Common myeloid progenitor, CD34-positive (primary cell): ENCODE measurements around the gene RNF40.

Experiments used
- CTCF ChIA-PET: fragments of 350-600 bp; sonication (Branson Sonifier 250); formaldehyde crosslinking; loops from one replicate; lab custom pipeline; 2021; ENCODE audit warnings: antibody characterized with exemption; lab: Charles Lee
- POLR2A ChIA-PET: fragments of 350-600 bp; sonication (Branson Sonifier 250); formaldehyde crosslinking; loops from one replicate; lab custom pipeline; 2021; ENCODE audit warnings: antibody characterized with exemption; lab: Charles Lee
- DNase-seq, 3 donors: peaks; one replicate each; pipeline versions ENCODE4 v3.0.0 to v3.0.0-alpha.2; 2013
- H3K27ac ChIP-seq, 2 experiments: 1 replicate in 1 of 2; 2 replicates in 1 of 2; pipeline ENCODE4 v1.7.0; 2013; ENCODE audit warnings: inconsistent platforms in 2 of 2, low read length in 2 of 2, mild to moderate bottlenecking in 2 of 2, low read depth in 1 of 2, moderate library complexity in 1 of 2; ENCODE audit not compliant: severe bottlenecking in 2 of 2, insufficient read depth in 1 of 2, poor library complexity in 1 of 2
- H3K27me3 ChIP-seq, 5 experiments: replicated peaks in 2 of 5; 1 replicate in 3 of 5; 2 replicates in 2 of 5; pipeline versions ENCODE4 v1.6.1 to v1.7.0; 2013; ENCODE audit warnings: low read length in 4 of 5, mild to moderate bottlenecking in 2 of 5, moderate library complexity in 2 of 5, inconsistent platforms in 1 of 5; ENCODE audit not compliant: insufficient read depth in 5 of 5, control insufficient read depth in 4 of 5
- H3K36me3 ChIP-seq, 4 experiments: 1 replicate in 2 of 4; 2 replicates in 2 of 4; pipeline versions ENCODE4 v1.6.1 to v1.7.0; 2013; ENCODE audit warnings: low read length in 3 of 4, control low read depth in 1 of 4, mild to moderate bottlenecking in 1 of 4; ENCODE audit not compliant: control insufficient read depth in 4 of 4, insufficient read depth in 4 of 4
- H3K4me1 ChIP-seq, 4 experiments: 1 replicate in 3 of 4; 2 replicates in 1 of 4; pipeline versions ENCODE4 v1.6.1 to v1.7.1; 2013; ENCODE audit warnings: low read length in 3 of 4, mild to moderate bottlenecking in 3 of 4, control low read depth in 1 of 4, inconsistent platforms in 1 of 4, moderate library complexity in 1 of 4; ENCODE audit not compliant: control insufficient read depth in 4 of 4, insufficient read depth in 4 of 4; ENCODE audit errors: control extremely low read depth in 1 of 4
- H3K4me3 ChIP-seq, 7 experiments: 1 replicate in 4 of 7; 2 replicates in 3 of 7; pipeline versions ENCODE4 v1.5.1 to v1.7.0; 2013; ENCODE audit warnings: mild to moderate bottlenecking in 7 of 7, low read length in 6 of 7, moderate library complexity in 6 of 7, inconsistent platforms in 2 of 7, low read depth in 2 of 7, control low read depth in 1 of 7; ENCODE audit not compliant: insufficient read depth in 4 of 7, control insufficient read depth in 1 of 7; ENCODE audit errors: extremely low read depth in 1 of 7
- H3K9me3 ChIP-seq, 5 experiments: 1 replicate in 4 of 5; 2 replicates in 1 of 5; pipeline versions ENCODE4 v1.6.1 to v1.7.1; 2013; ENCODE audit warnings: low read length in 4 of 5, mild to moderate bottlenecking in 2 of 5, inconsistent platforms in 1 of 5, low read depth in 1 of 5, moderate library complexity in 1 of 5; ENCODE audit not compliant: control insufficient read depth in 4 of 5, insufficient read depth in 2 of 5; ENCODE audit errors: control extremely low read depth in 1 of 5
- WGBS: methylation state at CpG from one replicate; pipeline ENCODE4 v1.1.5; 2013; ENCODE audit not compliant: insufficient coverage; 5-methylcytosine and 5-hydroxymethylcytosine counted together

RNF40 gene

GRCh38 chr16:30747331-30747730, 14.8 kb upstream of the RNF40 start:
- ChIA-PET CTCF (interaction anchor here (0.7 to 1.5 kb wide), 13 partner anchors 10 to 206 kb away, joined by 3 to 5 read pairs (median 3); partner anchors contain the start of gene CTF1), POLR2A (interaction anchor here (0.9 to 1.7 kb wide), 3 partner anchors 11 to 58 kb away, joined by 3 to 7 read pairs (median 6); no protein-coding TSS in a partner anchor)
- Histone ChIP-seq H3K36me3 (peaks cover 9 to 45% (median 21%) of the 10 kb centered on the region in 4 experiments), H3K9me3 (no peaks in the 10 kb centered on the region), H3K27ac (peak overlapping the region; percentile 51 to 82), H3K27me3 (no peaks in the 10 kb centered on the region), H3K4me3 (peak overlapping the region in 6 of 7 experiments; percentile 52 to 87 (median 80)), H3K4me1 (peaks cover 3 to 13% (median 6%) of the 10 kb centered on the region in 4 experiments)
- no peak for DNase-seq
- 79% methylated on average over 3 of the region's 3 CpGs for WGBS

- peak within 1 kb of the TSS; percentile 52 to 87 (median 80) for H3K4me3 ChIP-seq
- no peaks in the 10 kb centered on the region for H3K27me3 ChIP-seq
- 3% methylated on average over 59 of the region's 60 CpGs for WGBS
- no peaks in the 10 kb centered on the region for H3K9me3 ChIP-seq
- CTCF ChIA-PET: interaction anchor here (0.7 to 1.5 kb wide), 14 partner anchors 10 to 206 kb away, joined by 3 to 5 read pairs (median 3); partner anchors contain the start of gene CTF1
- peaks cover 9 to 50% (median 25%) of the 10 kb centered on the region in 4 experiments for H3K36me3 ChIP-seq
- peak within 1 kb of the TSS; percentile 51 to 82 for H3K27ac ChIP-seq
- POLR2A ChIA-PET: interaction anchor here (0.6 to 1.7 kb wide), 6 partner anchors 11 to 237 kb away, joined by 3 to 7 read pairs (median 4); partner anchors contain the start of gene HSD3B7
- H3K4me1 ChIP-seq: peaks cover 3 to 13% (median 6%) of the 10 kb centered on the region in 4 experiments
- peak; percentile 98 to 99 (median 99) for DNase-seq
Observed at GRCh38 chr16:30747799-30748633, 14.1 kb upstream of the RNF40 start, which contains the start of gene PHKG2. TSS of gene PHKG2 (plus strand) at chr16:30748425. CDS start at chr16:30748821, 396 bp downstream.

GRCh38 chr16:30748634-30749445, 13.3 kb upstream of the RNF40 start:
- CTCF ChIA-PET: interaction anchor here (0.8 to 1.5 kb wide), 3 partner anchors 9 to 14 kb away, joined by 3 read pairs; no protein-coding TSS in a partner anchor

GRCh38 chr16:30750201-30750600, 11.9 kb upstream of the RNF40 start:
- CTCF ChIA-PET: interaction anchor here (0.9 to 1.6 kb wide), 4 partner anchors 9 to 27 kb away, joined by 3 to 4 read pairs (median 4); no protein-coding TSS in a partner anchor
- Histone ChIP-seq H3K27me3 (no peaks in the 10 kb centered on the region), H3K4me1 (peaks cover 3 to 13% (median 6%) of the 10 kb centered on the region in 4 experiments), H3K36me3 (peaks cover 10 to 50% (median 34%) of the 10 kb centered on the region in 4 experiments), H3K4me3 (no peak overlapping the region), H3K9me3 (no peaks in the 10 kb centered on the region), H3K27ac (no peak overlapping the region)
- no peak for DNase-seq
- POLR2A ChIA-PET: no interaction called here
- WGBS: 95% methylated on average over 4 of the region's 4 CpGs

More at GRCh38 chr16:30748634-30749445, 13.3 kb upstream of the RNF40 start:
- Histone ChIP-seq H3K27me3 (no peaks in the 10 kb centered on the region), H3K36me3 (peaks cover 12 to 52% (median 30%) of the 10 kb centered on the region in 4 experiments), H3K4me1 (peaks cover 3 to 13% (median 6%) of the 10 kb centered on the region in 4 experiments), H3K4me3 (peak overlapping the region; percentile 52 to 87 (median 80)), H3K27ac (peak overlapping the region in 1 of 2 experiments; percentile 82), H3K9me3 (no peaks in the 10 kb centered on the region)
- DNase-seq: peak in 2 of 3 donors; percentile 17 to 43
- POLR2A ChIA-PET: interaction anchor here (0.6 to 1.7 kb wide), 6 partner anchors 10 to 236 kb away, joined by 3 to 7 read pairs (median 4); partner anchors contain the start of gene HSD3B7
- 44% methylated on average over 15 of the region's 36 CpGs for WGBS

GRCh38 chr16:30750876-30751465, 11.2 kb upstream of the RNF40 start:
- Histone ChIP-seq H3K27ac (no peak overlapping the region), H3K9me3 (no peaks in the 10 kb centered on the region), H3K4me3 (no peak overlapping the region), H3K4me1 (peaks cover 3 to 13% (median 6%) of the 10 kb centered on the region in 4 experiments), H3K36me3 (peaks cover 10 to 53% (median 37%) of the 10 kb centered on the region in 4 experiments), H3K27me3 (no peaks in the 10 kb centered on the region)
- CTCF ChIA-PET: interaction anchor here (0.6 to 1.7 kb wide), 5 partner anchors 8 to 23 kb away, joined by 3 to 5 read pairs (median 4); partner anchors contain the start of gene CFAP119
- 96% methylated on average over 20 of the region's 20 CpGs for WGBS
- POLR2A ChIA-PET: no interaction called here
- DNase-seq: no peak

- 94% methylated on average over 4 of the region's 4 CpGs for WGBS
- Histone ChIP-seq H3K4me3 (no peak overlapping the region), H3K27ac (no peak overlapping the region), H3K27me3 (no peaks in the 10 kb centered on the region), H3K36me3 (peaks cover 10 to 72% (median 49%) of the 10 kb centered on the region in 4 experiments), H3K9me3 (no peaks in the 10 kb centered on the region), H3K4me1 (peaks cover 0 to 13% (median 11%) of the 10 kb centered on the region in 4 experiments)
- no peak for DNase-seq
- CTCF ChIA-PET: interaction anchor here (0.6 to 0.9 kb wide), 2 partner anchors 38 to 40 kb away, joined by 3 to 5 read pairs; no protein-coding TSS in a partner anchor
- POLR2A ChIA-PET: no interaction called here
Observed at GRCh38 chr16:30753596-30753995, 8.5 kb upstream of the RNF40 start.
